Measurements from ENCODE around the gene ALDH16A1.

- no peak for TF ChIP-seq CTCF (IDR thresholded peaks at IDR 0.05)
- TF ChIP-seq POLR2A (IDR thresholded peaks at IDR 0.05) = no peak
Observed at GRCh38 chr19:49409441-49410029, 43.5 kb upstream of the ALDH16A1 start.

Data from heart left ventricle (tissue), 13 donors.